SK-N-SH treated with all-trans-retinoic acid at 6 μM for 48 hours (cell line): ENCODE measurements around the gene ANKRD33B.
"Not testable (repeated sequence)": the region's sequence is repeated elsewhere in the genome, so short reads cannot be mapped to it uniquely, and the experiment has no call there.

ENCODE experiments used
- RARB ChIP-seq: fragments of 250-450 bp; sonication (Bioruptor Pico); IDR thresholded peaks from 2 replicates; pipeline ENCODE4 v1.8.0; 2021; ENCODE audit warnings: mild to moderate bottlenecking, moderate library complexity
- TCF4 ChIP-seq: fragments of 250-450 bp; sonication (Bioruptor Pico); IDR thresholded peaks from 2 replicates; pipeline ENCODE4 v1.8.0; 2021; ENCODE audit warnings: mild to moderate bottlenecking, moderate library complexity, borderline replicate concordance

DNA sequence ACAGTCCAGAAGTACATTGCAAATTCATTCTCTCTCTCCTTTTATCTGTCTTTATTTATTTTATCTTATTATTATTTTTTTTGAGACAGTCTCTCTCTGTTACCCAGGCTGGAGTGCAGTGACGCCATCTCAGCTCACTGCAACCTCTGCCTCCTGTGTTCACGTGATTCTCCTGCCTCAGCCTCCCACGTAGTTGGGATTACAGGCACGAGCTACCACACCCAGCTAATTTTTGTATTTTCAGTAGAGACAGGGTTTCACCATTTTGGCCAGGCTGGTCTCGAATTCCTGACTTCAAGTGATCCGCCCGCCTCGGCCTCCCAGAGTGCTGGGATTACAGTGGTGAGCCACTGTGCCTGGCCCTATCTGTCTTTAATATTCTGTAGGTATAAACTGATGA, 49.3 kb upstream of the ANKRD33B start:
- not testable (repeated sequence) for TF ChIP-seq RARB; TCF4 (CRISPR knock-in tag)
